COLO668 (cell line): ENCODE measurements around the gene ZNF212.
"Not testable (repeated sequence)": the region's sequence is repeated elsewhere in the genome, so short reads cannot be mapped to it uniquely, and the experiment has no call there.

ENCODE experiments used
- DNase-seq: peaks from one replicate; lab custom pipeline; 2025; ENCODE audit not compliant: unreplicated experiment; lab: John Stamatoyannopoulos, UW

Gene ZNF212

GRCh38 chr7:149252378-149252777 is 12.9 kb downstream of the ZNF212 start:
- no peak for DNase-seq

GRCh38 chr7:149253665-149254064 is 14.2 kb downstream of the ZNF212 start:
- no peak for DNase-seq

GRCh38 chr7:149254181-149254858 is 14.9 kb downstream of the ZNF212 start:
- DNase-seq: no peak

- DNase-seq: no peak
These were observed 15.7 kb downstream of the ZNF212 start for GRCh38 chr7:149255174-149255573.

- no peak for DNase-seq
These were observed 17.1 kb downstream of the ZNF212 start for GRCh38 chr7:149256568-149256967.

GRCh38 chr7:149257146-149257545 is 17.7 kb downstream of the ZNF212 start:
- no peak for DNase-seq

GRCh38 chr7:149261316-149261828 is 21.9 kb downstream of the ZNF212 start:
- DNase-seq: peak; percentile 17

GRCh38 chr7:149261829-149262617 is 22.6 kb downstream of the ZNF212 start, which contains the start of gene ZNF783:
Gene ZNF783 (plus strand): TSS chr7:149262196. CDS start chr7:149262334, 138 bp downstream.
- DNase-seq: peak; percentile 92

- no peak for DNase-seq
These were observed 27.0 kb downstream of the ZNF212 start for GRCh38 chr7:149266451-149266850.

GRCh38 chr7:149267733-149268132 is 28.3 kb downstream of the ZNF212 start:
- DNase-seq: no peak

- DNase-seq: not testable (repeated sequence)
These were observed 35.0 kb downstream of the ZNF212 start for GRCh38 chr7:149274424-149274823.

GRCh38 chr7:149277871-149278270 is 38.4 kb downstream of the ZNF212 start:
- DNase-seq: no peak

GRCh38 chr7:149278396-149278795 is 38.9 kb downstream of the ZNF212 start:
- no peak for DNase-seq

- DNase-seq: no peak
These were observed 39.8 kb downstream of the ZNF212 start for GRCh38 chr7:149279111-149279743.

GRCh38 chr7:149280151-149280550 is 40.7 kb downstream of the ZNF212 start:
- DNase-seq: no peak

GRCh38 chr7:149280661-149281507 is 41.4 kb downstream of the ZNF212 start:
- no peak for DNase-seq

- no peak for DNase-seq
These were observed 42.3 kb downstream of the ZNF212 start for GRCh38 chr7:149281508-149282330.

GRCh38 chr7:149282331-149282655 is 42.8 kb downstream of the ZNF212 start:
- no peak for DNase-seq

- no peak for DNase-seq
These were observed 43.9 kb downstream of the ZNF212 start for GRCh38 chr7:149283321-149283720.

- DNase-seq: peak; percentile 59
These were observed 44.9 kb downstream of the ZNF212 start for GRCh38 chr7:149284343-149284742.
